IMR-90 (cell line): ENCODE measurements around the gene DAAM2. TPM values are rescaled to one million over a fixed set of nuclear protein-coding genes. Genes with fewer than 3 reads are reported as not detected.

ENCODE experiments used
- ATAC-seq: fragments of 200-7000 bp; cut with Tn5 transposase; 2 replicates; pipeline ENCODE4 v1.9.1; 2020; ENCODE audit warnings: low read depth, mild to moderate bottlenecking, moderate library complexity
- BruUV-seq: library from RNA; stranded (reverse); fragments of 400-500 nt; replicated peaks from 2 replicates; lab custom pipeline; 2021; lab: Mats Ljungman, UMichigan
- CTCF ChIA-PET: fragments of 300-600 bp; formaldehyde crosslinking; extraction: SDS; loops from one replicate; lab custom pipeline; 2021; ENCODE audit warnings: antibody characterized with exemption; lab: Yijun Ruan, JAX
- POLR2A ChIA-PET: fragments of 300-600 bp; sonication (Branson Sonifier 250); formaldehyde crosslinking; loops from one replicate; lab custom pipeline; 2022; ENCODE audit warnings: antibody characterized with exemption; ENCODE audit not compliant: unreplicated experiment; lab: Charles Lee
- DNase-seq: peaks from one replicate; pipeline ENCODE4 v3.0.0; 2013
- H2AFZ ChIP-seq: replicated peaks from 2 replicates; pipeline ENCODE3; 2013; ENCODE audit warnings: low read length, mild to moderate bottlenecking; ENCODE audit not compliant: poor library complexity
- H2AK5ac ChIP-seq: 2 replicates; pipeline ENCODE4 v1.6.1; 2013; ENCODE audit warnings: low read depth, low read length, inconsistent platforms
- H2AK9ac ChIP-seq: replicated peaks from 2 replicates; pipeline ENCODE3; 2013; ENCODE audit warnings: mild to moderate bottlenecking, low read depth, low read length, moderate library complexity; ENCODE audit not compliant: poor library complexity
- H2BK120ac ChIP-seq: 2 replicates; pipeline ENCODE4 v1.6.1; 2013; ENCODE audit warnings: low read depth, low read length, inconsistent platforms
- H2BK15ac ChIP-seq: 3 replicates; pipeline ENCODE4 v1.6.1; 2013; ENCODE audit warnings: low read depth, low read length, inconsistent platforms
- H2BK20ac ChIP-seq: 2 replicates; pipeline ENCODE4 v1.6.1; 2013; ENCODE audit warnings: low read depth, mild to moderate bottlenecking, inconsistent platforms, low read length, moderate library complexity
- H2BK5ac ChIP-seq: 2 replicates; pipeline ENCODE4 v1.6.1; 2013; ENCODE audit warnings: mild to moderate bottlenecking, low read depth, low read length, inconsistent platforms; ENCODE audit not compliant: poor library complexity, severe bottlenecking
- H3K14ac ChIP-seq: replicated peaks from 2 replicates; pipeline ENCODE4 v1.6.1; 2013; ENCODE audit warnings: low read depth, low read length, inconsistent platforms
- H3K18ac ChIP-seq: 2 replicates; pipeline ENCODE4 v1.6.1; 2013; ENCODE audit warnings: low read depth, low read length, control low read depth
- H3K23ac ChIP-seq: 2 replicates; pipeline ENCODE4 v1.6.1; 2013; ENCODE audit warnings: low read depth, low read length, inconsistent platforms
- H3K27ac ChIP-seq: 2 replicates; pipeline ENCODE4 v1.5.1; 2013; ENCODE audit warnings: mild to moderate bottlenecking, control low read depth, low read length; ENCODE audit not compliant: insufficient read depth
- H3K27me3 ChIP-seq: 2 replicates; pipeline ENCODE4 v1.6.1; 2013; ENCODE audit warnings: low read length; ENCODE audit not compliant: control insufficient read depth, insufficient read depth
- H3K36me3 ChIP-seq: 2 replicates; pipeline ENCODE4 v1.6.1; 2013; ENCODE audit warnings: low read length, mixed read lengths; ENCODE audit not compliant: control insufficient read depth, insufficient read depth
- H3K4ac ChIP-seq: 2 replicates; pipeline ENCODE4 v1.6.1; 2013; ENCODE audit warnings: low read depth, low read length, inconsistent platforms
- H3K4me1 ChIP-seq: 2 replicates; pipeline ENCODE4 v1.6.1; 2013; ENCODE audit warnings: low read length, mixed read lengths; ENCODE audit not compliant: control insufficient read depth, insufficient read depth
- H3K4me2 ChIP-seq: 2 replicates; pipeline ENCODE4 v1.6.1; 2013; ENCODE audit warnings: low read depth, mild to moderate bottlenecking, control low read depth, low read length, moderate library complexity
- H3K4me3 ChIP-seq: 2 replicates; pipeline ENCODE4 v1.5.1; 2013; ENCODE audit warnings: low read depth, mild to moderate bottlenecking, control low read depth, low read length, moderate library complexity; ENCODE audit not compliant: insufficient read depth
- H3K56ac ChIP-seq: 2 replicates; pipeline ENCODE4 v1.6.1; 2013; ENCODE audit warnings: low read length, inconsistent platforms; ENCODE audit not compliant: insufficient read depth; ENCODE audit errors: extremely low read depth
- H3K79me1 ChIP-seq, 2 experiments: 2 replicates each; pipeline ENCODE4 v1.6.1; 2013; ENCODE audit warnings: low read length in 2 of 2, inconsistent platforms in 1 of 2, low read depth in 1 of 2
- H3K9ac ChIP-seq: 2 replicates; pipeline ENCODE4 v1.6.1; 2013; ENCODE audit warnings: low read depth, low read length, control low read depth
- H3K9me1 ChIP-seq: 2 replicates; pipeline ENCODE4 v1.6.1; 2013; ENCODE audit warnings: low read length, inconsistent platforms; ENCODE audit not compliant: insufficient read depth
- H3K9me3 ChIP-seq: 2 replicates; pipeline ENCODE4 v1.6.1; 2013; ENCODE audit warnings: low read length; ENCODE audit not compliant: control insufficient read depth, insufficient read depth
- H4K20me1 ChIP-seq: 2 replicates; pipeline ENCODE4 v1.6.1; 2013; ENCODE audit warnings: low read length, inconsistent platforms; ENCODE audit not compliant: insufficient read depth
- H4K5ac ChIP-seq: 2 replicates; pipeline ENCODE4 v1.6.1; 2013; ENCODE audit warnings: mild to moderate bottlenecking, low read depth, low read length, control low read depth
- H4K8ac ChIP-seq, 2 experiments: 2 replicates each; pipeline ENCODE4 v1.6.1; 2013; ENCODE audit warnings: low read depth in 2 of 2, low read length in 2 of 2, control low read depth in 1 of 2, inconsistent platforms in 1 of 2
- H4K91ac ChIP-seq: 2 replicates; pipeline ENCODE4 v1.6.1; 2013; ENCODE audit warnings: low read depth, low read length, inconsistent platforms; ENCODE audit not compliant: insufficient read depth
- BHLHE40 ChIP-seq: fragments of 150-350 bp; IDR thresholded peaks from 2 replicates; pipeline ENCODE4 v1.6.1; 2016; ENCODE audit warnings: mild to moderate bottlenecking, low read depth, low read length
- CEBPB ChIP-seq: IDR thresholded peaks from 2 replicates; pipeline ENCODE4 v1.6.1; 2012; ENCODE audit warnings: low read depth, low read length, improper control_type of control experiment
- FOS ChIP-seq: fragments of 150-350 bp; IDR thresholded peaks from 2 replicates; pipeline ENCODE4 v1.6.1; 2016; ENCODE audit warnings: low read depth, low read length
- MAFK ChIP-seq: IDR thresholded peaks from 2 replicates; pipeline ENCODE4 v1.6.1; 2012; ENCODE audit warnings: low read depth, low read length, improper control_type of control experiment
- MAZ ChIP-seq: IDR thresholded peaks from 2 replicates; pipeline ENCODE4 v1.6.1; 2012; ENCODE audit warnings: low read depth, mild to moderate bottlenecking, low read length, improper control_type of control experiment, moderate library complexity, borderline replicate concordance
- NFE2L2 ChIP-seq: fragments of 150-350 bp; IDR thresholded peaks from 2 replicates; pipeline ENCODE4 v1.6.1; 2016; ENCODE audit warnings: low read depth, mild to moderate bottlenecking, low read length
- RFX5 ChIP-seq: IDR thresholded peaks from 2 replicates; pipeline ENCODE4 v1.8.0; 2012; ENCODE audit warnings: low read depth, mild to moderate bottlenecking, low read length, moderate library complexity
- SMC3 ChIP-seq: fragments of 150-350 bp; IDR thresholded peaks from 2 replicates; pipeline ENCODE4 v1.6.1; 2016; ENCODE audit warnings: low read depth, mild to moderate bottlenecking, antibody characterized with exemption, low read length, moderate library complexity
- WGBS, 2 experiments: methylation state at CpG; one replicate each; pipeline versions ENCODE4 v1.1.5 to v1.1.7; 2013; ENCODE audit warnings: missing lambda C conversion rate in 2 of 2; ENCODE audit not compliant: insufficient read length in 1 of 2; ENCODE audit errors: extremely low coverage in 2 of 2; 5-methylcytosine and 5-hydroxymethylcytosine counted together
- dilution Hi-C: fragments of 300-500 bp; cut with HindIII; formaldehyde crosslinking; loops from one replicate; pipeline ENCODE4 v1.14.3; 2018; ENCODE audit warnings: low sequenced_read_pairs; ENCODE audit not compliant: unreplicated experiment
- in situ Hi-C: fragments of 300-500 bp; cut with MboI; formaldehyde crosslinking; loops from 3 replicates; pipeline ENCODE4 v1.14.3; 2019; ENCODE audit warnings: low sequenced_read_pairs, inconsistent platforms, mixed read lengths
- intact Hi-C: fragments of 100-400 bp; cut with micrococcal nuclease; formaldehyde crosslinking; loops from 2 replicates; pipeline ENCODE4 v1.10.0; 2022
- polyA plus RNA-seq, 3 experiments: library from polyadenylated mRNA; depleted of rRNA; stranded (reverse); fragments of >200 nt; gene quantifications; 2 replicates each; pipeline ENCODE4 v1.2.3, GENCODE V29; 2012; ENCODE audit warnings: low replicate concordance in 1 of 3
- total RNA-seq: library from RNA; depleted of rRNA; stranded (reverse); fragments of >200 nt; gene quantifications from 2 replicates; pipeline ENCODE4 v1.2.3, GENCODE V29; 2012
- TF ChIP-seq, protein P1 (sequence below): conservative IDR thresholded peaks from 2 replicates; pipeline ENCODE4 v1.5.1; 2012; ENCODE audit warnings: mild to moderate bottlenecking, low read depth, low read length, improper control_type of control experiment

DAAM2 gene
- total and polyA plus RNA-seq, 2 of the 4 experiments (the other 2 are of a cell fraction), result 11.2 to 12.9 TPM

DNA sequence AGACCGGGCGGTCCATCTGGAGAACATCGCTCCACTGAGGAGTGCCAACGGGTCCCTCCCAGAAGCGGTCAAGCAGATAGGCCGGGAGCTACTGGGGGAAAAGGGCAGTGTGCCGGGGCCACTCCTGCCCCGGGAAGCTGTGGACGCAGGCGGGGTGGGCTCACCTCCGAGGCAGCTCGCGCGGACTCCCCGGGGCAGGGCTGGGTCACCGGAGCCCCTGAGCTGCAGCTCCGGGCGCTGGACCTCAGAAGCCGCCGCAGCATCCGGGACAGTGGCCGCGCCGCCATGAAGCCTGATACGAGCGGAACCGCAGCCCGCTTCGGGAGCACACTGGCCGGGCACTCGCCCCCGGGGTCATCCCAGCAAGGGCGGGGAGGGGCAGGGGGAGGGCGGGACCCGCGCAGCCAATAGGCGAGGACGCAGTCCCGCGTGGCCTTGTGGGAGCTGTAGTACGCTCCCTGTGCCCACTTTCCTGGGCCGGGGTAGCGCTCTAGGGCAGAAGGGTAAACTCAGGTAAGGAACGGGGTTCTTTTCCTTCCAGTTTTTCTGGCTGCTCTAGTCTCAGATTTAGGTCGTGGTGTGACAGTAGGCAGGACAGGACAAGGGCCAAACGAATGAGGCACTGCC, 142.1 kb downstream of the DAAM2 start, which contains the start of gene MOCS1:
MOCS1 (minus strand) TSS at position 332 of the 627 bp plus-strand sequence; CDS start at position 287, 45 bp downstream.
- in situ Hi-C loops (no loop called here), intact Hi-C loops (loop anchor here (1.0 kb wide), 1 partner anchor 29 kb away; no protein-coding TSS in a partner anchor), dilution Hi-C loops (no loop called here)
- Histone ChIP-seq H3K4me3 (peak within 1 kb of the TSS; percentile 74), H3K4me2 (peak within 1 kb of the TSS; percentile 95), H2BK15ac (no peak within 1 kb of the TSS; the same call in 2 of the 3 replicates), H2AFZ (peak within 1 kb of the TSS; percentile 91), H2BK20ac (peak within 1 kb of the TSS; percentile 11; the same call in 1 of the 2 replicates), H4K20me1 (no peaks in the 10 kb centered on the region), H3K18ac (peak within 1 kb of the TSS; percentile 29), H3K27ac (peak within 1 kb of the TSS; percentile 27), H4K8ac (peak within 1 kb of the TSS; percentile 29 to 78; a peak in 2 of 4 replicates), H3K27me3 (peaks cover 2% of the 10 kb centered on the region; the same call in 1 of the 2 replicates), H3K56ac (0 out of 2 replicates have a peak within 1 kb of the TSS, but pooled peaks have one; percentile 7), H3K36me3 (no peaks in the 10 kb centered on the region), H2BK5ac (no peak within 1 kb of the TSS), H4K91ac (peak within 1 kb of the TSS; percentile 19; the same call in 1 of the 2 replicates), H3K23ac (peak within 1 kb of the TSS; percentile 21), H2AK5ac (peak within 1 kb of the TSS; percentile 56), H3K4me1 (peaks cover 23% of the 10 kb centered on the region), H2BK120ac (peak within 1 kb of the TSS; percentile 60; the same call in 1 of the 2 replicates), H3K4ac (peak within 1 kb of the TSS; percentile 52; the same call in 1 of the 2 replicates), H3K9ac (peak within 1 kb of the TSS; percentile 83), H2AK9ac (peak within 1 kb of the TSS; percentile 89), H3K79me1 (peaks cover 18 to 35% of the 10 kb centered on the region in 2 experiments; a peak in 3 of 4 replicates), H3K9me1 (peaks cover 6% of the 10 kb centered on the region), H3K9me3 (no peaks in the 10 kb centered on the region), H4K5ac (peak within 1 kb of the TSS; percentile 35; the same call in 1 of the 2 replicates), H3K14ac (peak within 1 kb of the TSS; percentile 42; the same call in 1 of the 2 replicates)
- DNase-seq, result peak; percentile 47
- ATAC-seq, result peak; percentile 98
- 5% methylated on average over 19 of the region's 46 CpGs; no CpG with 5 or more reads in 1 of the 2 experiments for WGBS, 2 experiments
- ChIA-PET CTCF (interaction anchor here (0.5 kb wide), 1 partner anchor 9 kb away, joined by 4 read pairs; no protein-coding TSS in a partner anchor), POLR2A (no interaction called here)
- TF ChIP-seq BHLHE40 (no peak), RFX5 (no peak), MAZ (peak; percentile 69; the same call in 1 of the 2 replicates), NFE2L2 (no peak), MAFK (no peak), FOS (no peak), SMC3 (no peak), CEBPB (no peak)
- TF ChIP-seq, protein P1, sequence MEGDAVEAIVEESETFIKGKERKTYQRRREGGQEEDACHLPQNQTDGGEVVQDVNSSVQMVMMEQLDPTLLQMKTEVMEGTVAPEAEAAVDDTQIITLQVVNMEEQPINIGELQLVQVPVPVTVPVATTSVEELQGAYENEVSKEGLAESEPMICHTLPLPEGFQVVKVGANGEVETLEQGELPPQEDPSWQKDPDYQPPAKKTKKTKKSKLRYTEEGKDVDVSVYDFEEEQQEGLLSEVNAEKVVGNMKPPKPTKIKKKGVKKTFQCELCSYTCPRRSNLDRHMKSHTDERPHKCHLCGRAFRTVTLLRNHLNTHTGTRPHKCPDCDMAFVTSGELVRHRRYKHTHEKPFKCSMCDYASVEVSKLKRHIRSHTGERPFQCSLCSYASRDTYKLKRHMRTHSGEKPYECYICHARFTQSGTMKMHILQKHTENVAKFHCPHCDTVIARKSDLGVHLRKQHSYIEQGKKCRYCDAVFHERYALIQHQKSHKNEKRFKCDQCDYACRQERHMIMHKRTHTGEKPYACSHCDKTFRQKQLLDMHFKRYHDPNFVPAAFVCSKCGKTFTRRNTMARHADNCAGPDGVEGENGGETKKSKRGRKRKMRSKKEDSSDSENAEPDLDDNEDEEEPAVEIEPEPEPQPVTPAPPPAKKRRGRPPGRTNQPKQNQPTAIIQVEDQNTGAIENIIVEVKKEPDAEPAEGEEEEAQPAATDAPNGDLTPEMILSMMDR, result no peak
- no TSS peak for BruUV-seq
